ENCODE results near the gene MACROD2. TPM values are rescaled to one million over a fixed set of nuclear protein-coding genes. Genes with fewer than 3 reads are reported as not detected.

MACROD2 gene
- total and polyA plus RNA-seq, 2 experiments from 2014 or later, result 2.8 to 4.3 TPM

- TF ChIP-seq CTCF (conservative IDR thresholded peaks at IDR 0.05; ENCODE audit: low read depth in 2 of 2) (no peak), REST (IDR thresholded peaks at IDR 0.05; ENCODE audit: unreplicated experiment) (no peak), POLR2AphosphoS5 (IDR thresholded peaks at IDR 0.05; ENCODE audit: low read depth) (no peak), CREB1 (CRISPR knock-in tag; IDR thresholded peaks at IDR 0.05; ENCODE audit: low read depth) (no peak), EZH2phosphoT487 (IDR thresholded peaks at IDR 0.05; ENCODE audit: unreplicated experiment) (no peak), NANOG (IDR thresholded peaks at IDR 0.05; ENCODE audit: borderline replicate concordance) (no peak), ZNF114 (CRISPR knock-in tag; IDR thresholded peaks at IDR 0.05) (no peak)
These were observed 1887.2 kb downstream of the MACROD2 start (continued) for GRCh38 chr20:15882553-15882952.

GRCh38 chr20:15886250-15886649 is 1890.9 kb downstream of the MACROD2 start:
- H2AFZ ChIP-seq, result no peak overlapping the region
- Mint-ChIP-seq H3K27me3 (ENCODE audit: insufficient read depth, low read depth, poor library complexity) (peaks cover 2% of the 10 kb centered on the region), H3K4me3 (no peak overlapping the region), H3K4me1 (peaks cover 27% of the 10 kb centered on the region), H3K9me3 (peaks cover 12% of the 10 kb centered on the region), H3K27ac (no peak overlapping the region), H3K36me3 (ENCODE audit: low read depth) (peaks cover 3% of the 10 kb centered on the region; the same call in 2 of the 3 replicates)
- H3K4me3 ChIP-seq, result no peak overlapping the region
- H4K20me1 ChIP-seq (replicated peaks; ENCODE audit: insufficient read depth), result no peaks in the 10 kb centered on the region
- no peaks in the 10 kb centered on the region for H3K27me3 ChIP-seq (ENCODE audit: insufficient read depth)
- H3K79me2 ChIP-seq (replicated peaks; ENCODE audit: insufficient read depth), result no peaks in the 10 kb centered on the region
- peaks cover 11% of the 10 kb centered on the region; the same call in 1 of the 2 replicates for H3K9me2 ChIP-seq (ENCODE audit: insufficient read depth)
- peaks cover 13% of the 10 kb centered on the region for H3K4me1 ChIP-seq (ENCODE audit: insufficient read depth)
- ATAC-seq, result no peak
- no peak for DNase-seq (ENCODE audit: low spot score)
- H3K4me2 ChIP-seq, result no peak overlapping the region
- TF ChIP-seq ETS1 (IDR thresholded peaks at IDR 0.05) (no peak), CREB1 (CRISPR knock-in tag; IDR thresholded peaks at IDR 0.05; ENCODE audit: low read depth) (no peak), STAT1 (IDR thresholded peaks at IDR 0.05; ENCODE audit: unreplicated experiment) (no peak), CTCF (conservative IDR thresholded peaks at IDR 0.05; ENCODE audit: low read depth in 2 of 2) (no peak), EZH2 (IDR thresholded peaks at IDR 0.05; ENCODE audit: low read depth, unreplicated experiment) (no peak)
- no peaks in the 10 kb centered on the region for H3F3A ChIP-seq (replicated peaks; ENCODE audit: low read depth)
- H3K36me3 ChIP-seq (ENCODE audit: insufficient read depth), result no peaks in the 10 kb centered on the region
- no peak overlapping the region for H3K27ac ChIP-seq (ENCODE audit: low read depth)

All from GM23338 (cell line).